Pancreas (tissue), 10 donors: Measurements from ENCODE around the gene CAPN12. TPM values are rescaled to one million over a fixed set of nuclear protein-coding genes. Genes with fewer than 3 reads are reported as not detected.
A peak's percentile ranks its signal among the peaks of the same experiment; 100 is the strongest.

Experiments
- ATAC-seq, 4 donors: fragments of 200-7000 bp; cut with Tn5 transposase; one replicate each; pipeline versions ENCODE4 v1.8.0 to v1.9.1; 2020; ENCODE audit warnings: mild to moderate bottlenecking in 4 of 4, moderate library complexity in 4 of 4
- DNase-seq, 6 donors: peaks; one replicate each; pipeline ENCODE4 v3.0.0-alpha.2; 2020
- FAIRE-seq: peaks from 2 replicates; lab custom pipeline; 2012; peaks lifted over from hg19 to GRCh38; lab: Jason Lieb, UNC
- H3K27ac ChIP-seq, 4 donors: fragments of 200-600 bp; sonication (generic); 1 replicate in 3 of 4; 2 replicates in 1 of 4; pipeline versions ENCODE4 v1.5.0 to v1.8.0; 2020
- H3K27me3 ChIP-seq, 4 donors: fragments of 200-600 bp; one replicate each; pipeline ENCODE4 v1.8.0; 2021
- H3K36me3 ChIP-seq, 3 donors: fragments of 200-600 bp; sonication (generic) in 1 of 3; one replicate each; pipeline versions ENCODE4 v1.5.0 to v1.8.0; 2020 to 2021
- H3K4me1 ChIP-seq, 3 donors: fragments of 200-600 bp; one replicate each; pipeline ENCODE4 v1.8.0; 2021
- H3K4me3 ChIP-seq, 4 donors: fragments of 200-600 bp; sonication (generic) in 2 of 4; one replicate each; pipeline versions ENCODE4 v1.5.0 to v1.8.0; 2020 to 2021
- H3K9me3 ChIP-seq, 4 donors: fragments of 200-600 bp; one replicate each; pipeline ENCODE4 v1.8.0; 2021
- WGBS, 2 donors: extraction: QIAGEN DNeasy Blood & Tissue Kit; methylation state at CpG; one replicate each; pipeline ENCODE4 v1.1.7; 2013; 5-methylcytosine and 5-hydroxymethylcytosine counted together
- intact Hi-C, 3 donors: fragments of 100-400 bp; cut with DNase I; formaldehyde crosslinking; loops; one replicate each; pipeline versions ENCODE4 v1.11.1 to v1.14.2; 2022
- polyA plus RNA-seq, 2 donors: library from polyadenylated mRNA; stranded (reverse); fragments of 200-250 nt; gene quantifications; one replicate each; pipeline ENCODE4 v1.2.3, GENCODE V29; 2013
- total RNA-seq, 6 donors: library from RNA; stranded (reverse); fragmentation: NEBNext Ultra II Directional in 4 of 6; extraction: Animal tissue kit (Norgen Biotek cat#: 25700) in 4 of 6; gene quantifications; one replicate each; pipeline versions ENCODE4 v1.2.1 to v1.2.4, GENCODE V29; 2021 to 2023
- TF ChIP-seq, protein P1 (sequence below), 4 donors: fragments of 200-600 bp; sonication (generic) in 3 of 4; IDR thresholded peaks; one replicate each; pipeline versions ENCODE4 v1.5.0 to v1.8.0; 2021; ENCODE audit warnings: antibody characterized with exemption in 4 of 4
- donor health status: healthy with polysubstance abuse.
- donor health status: DM: no; HTN: no; CAD: no; lungs with moderate emphysema.
- donor health status: DM: no; HTN: no; CAD: no.
- donor health status: control.
- donor health status: control.
- donor health status: Bipolar disorder and iron deficiency.
- donor health status: DM: yes; HTN: yes; CAD: no.
- donor health status: DM: no; HTN: no; CAD: no.
- donor health status: DM: no; HTN: no; CAD: no.
- donor health status: DM: yes; HTN: yes; CAD: no.

CAPN12 gene
- total and polyA plus RNA-seq, 8 donors, result 2.3 to 46.3 (median 8.0) TPM

DNA sequence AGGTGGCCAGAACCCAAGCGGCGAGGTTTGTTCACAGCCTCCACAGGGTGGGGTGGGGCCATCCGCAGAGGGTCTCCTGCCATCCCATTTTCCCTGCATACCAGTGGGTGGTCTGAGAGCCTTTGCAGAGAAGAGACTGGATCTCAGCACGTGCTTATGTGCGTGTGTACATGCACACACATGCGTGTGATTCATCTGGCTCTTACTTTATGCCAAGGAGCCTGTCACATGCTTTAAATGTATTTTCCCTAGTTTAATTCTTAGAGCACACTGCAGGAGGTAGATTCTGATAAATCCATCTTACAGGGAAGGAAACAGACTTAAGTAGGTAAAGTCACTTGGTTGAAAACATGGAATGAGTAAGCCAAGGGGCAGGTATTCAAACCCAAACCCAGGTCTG, 47.1 kb downstream of the CAPN12 start:
- no peak overlapping the region for H3K4me3 ChIP-seq
- no peaks in the 10 kb centered on the region for H3K9me3 ChIP-seq
- H3K36me3 ChIP-seq, result peaks cover 0 to 15% (median 2%) of the 10 kb centered on the region in 3 donors
- H3K27me3 ChIP-seq, result no peaks in the 10 kb centered on the region
- no peak overlapping the region for H3K27ac ChIP-seq
- WGBS, 2 donors, result 97 to 98% methylated on average over 6 of the region's 6 CpGs
- TF ChIP-seq, protein P1, sequence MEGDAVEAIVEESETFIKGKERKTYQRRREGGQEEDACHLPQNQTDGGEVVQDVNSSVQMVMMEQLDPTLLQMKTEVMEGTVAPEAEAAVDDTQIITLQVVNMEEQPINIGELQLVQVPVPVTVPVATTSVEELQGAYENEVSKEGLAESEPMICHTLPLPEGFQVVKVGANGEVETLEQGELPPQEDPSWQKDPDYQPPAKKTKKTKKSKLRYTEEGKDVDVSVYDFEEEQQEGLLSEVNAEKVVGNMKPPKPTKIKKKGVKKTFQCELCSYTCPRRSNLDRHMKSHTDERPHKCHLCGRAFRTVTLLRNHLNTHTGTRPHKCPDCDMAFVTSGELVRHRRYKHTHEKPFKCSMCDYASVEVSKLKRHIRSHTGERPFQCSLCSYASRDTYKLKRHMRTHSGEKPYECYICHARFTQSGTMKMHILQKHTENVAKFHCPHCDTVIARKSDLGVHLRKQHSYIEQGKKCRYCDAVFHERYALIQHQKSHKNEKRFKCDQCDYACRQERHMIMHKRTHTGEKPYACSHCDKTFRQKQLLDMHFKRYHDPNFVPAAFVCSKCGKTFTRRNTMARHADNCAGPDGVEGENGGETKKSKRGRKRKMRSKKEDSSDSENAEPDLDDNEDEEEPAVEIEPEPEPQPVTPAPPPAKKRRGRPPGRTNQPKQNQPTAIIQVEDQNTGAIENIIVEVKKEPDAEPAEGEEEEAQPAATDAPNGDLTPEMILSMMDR (IDR thresholded peaks at IDR 0.05), result no peak
- DNase-seq (no peak), ATAC-seq (no peak), FAIRE-seq (no peak)
- intact Hi-C loops, result no loop called here
- peaks cover 0 to 23% (median 5%) of the 10 kb centered on the region in 3 donors for H3K4me1 ChIP-seq

DNA sequence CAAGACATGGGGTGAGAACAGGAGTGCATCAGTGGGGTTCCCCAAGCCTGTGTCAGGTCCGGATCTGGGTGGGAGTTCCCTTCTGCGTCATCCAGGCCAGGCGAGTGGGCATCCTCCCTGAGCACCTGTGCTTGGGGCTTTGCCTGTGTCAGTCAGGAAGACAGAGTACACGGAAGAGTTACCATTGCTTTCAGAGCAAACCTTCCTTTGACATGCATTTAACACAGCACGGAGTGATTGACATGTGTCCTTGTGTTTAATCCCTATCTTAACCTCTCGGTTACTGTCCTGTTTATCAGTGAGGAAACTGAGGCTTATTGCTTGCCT, 47.6 kb downstream of the CAPN12 start:
- ATAC-seq (no peak), FAIRE-seq (no peak), DNase-seq (no peak)
- H3K9me3 ChIP-seq, result no peaks in the 10 kb centered on the region
- H3K27ac ChIP-seq, result no peak overlapping the region
- intact Hi-C loops, result no loop called here
- 84 to 87% methylated on average over 6 of the region's 6 CpGs for WGBS, 2 donors
- no peaks in the 10 kb centered on the region for H3K27me3 ChIP-seq
- TF ChIP-seq, protein P1 (IDR thresholded peaks at IDR 0.05), result no peak
- peaks cover 0 to 11% (median 2%) of the 10 kb centered on the region in 3 donors for H3K36me3 ChIP-seq
- H3K4me1 ChIP-seq, result peaks cover 0 to 23% (median 5%) of the 10 kb centered on the region in 3 donors
- H3K4me3 ChIP-seq, result no peak overlapping the region

DNA sequence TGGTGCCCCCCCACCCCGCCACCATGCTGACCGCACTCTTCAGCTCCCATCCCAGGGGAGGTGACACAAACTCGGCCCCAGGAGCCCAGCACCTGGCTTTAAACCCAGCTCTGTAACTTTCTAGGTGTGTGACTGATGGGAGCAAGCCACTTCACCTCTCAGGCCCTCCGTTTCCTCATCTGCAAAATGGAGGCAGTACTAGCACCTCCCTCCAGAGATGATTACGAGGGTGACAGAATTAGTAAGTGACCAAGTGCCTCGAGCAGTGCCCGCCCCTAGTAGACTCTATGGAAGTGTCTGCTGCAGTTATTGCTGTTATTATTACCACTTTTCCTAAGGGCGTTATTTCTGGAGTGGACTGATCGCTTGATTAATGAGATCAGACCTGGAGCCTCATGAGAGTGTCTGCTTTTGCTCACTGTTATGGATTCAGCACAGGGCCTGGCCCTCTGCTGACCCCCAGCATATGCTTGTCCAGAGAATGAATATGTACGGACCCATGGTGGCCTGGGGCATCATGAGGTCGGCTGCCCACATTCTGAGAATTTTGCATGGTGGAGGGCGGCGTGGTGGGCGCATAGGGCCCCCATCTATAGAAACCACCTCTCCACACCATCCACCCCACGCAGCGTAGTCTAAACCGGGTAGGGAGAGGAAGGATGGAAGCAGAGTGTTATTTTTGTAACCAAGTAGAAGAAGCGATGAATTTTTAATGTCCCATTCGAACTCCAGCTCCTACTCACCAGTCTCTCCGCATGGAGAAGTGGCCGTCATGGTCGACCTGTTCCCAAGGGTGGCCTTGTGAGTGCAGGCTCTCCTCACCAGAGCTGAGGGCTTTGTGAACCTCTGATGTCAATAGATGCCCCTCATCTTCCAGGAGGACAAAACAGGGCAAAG, 48.2 kb downstream of the CAPN12 start:
- DNase-seq (no peak), FAIRE-seq (no peak), ATAC-seq (no peak)
- Histone ChIP-seq H3K27me3 (no peaks in the 10 kb centered on the region), H3K4me3 (no peak overlapping the region), H3K9me3 (no peaks in the 10 kb centered on the region), H3K4me1 (peaks cover 0 to 23% (median 5%) of the 10 kb centered on the region in 3 donors), H3K27ac (peak overlapping the region in 3 of 4 donors; percentile 22 to 71 (median 55)), H3K36me3 (peaks cover 0 to 5% (median 2%) of the 10 kb centered on the region in 3 donors)
- intact Hi-C loops, result no loop called here
- TF ChIP-seq, protein P1 (IDR thresholded peaks at IDR 0.05), result no peak
- 84 to 86% methylated on average over 22 of the region's 22 CpGs for WGBS, 2 donors

DNA sequence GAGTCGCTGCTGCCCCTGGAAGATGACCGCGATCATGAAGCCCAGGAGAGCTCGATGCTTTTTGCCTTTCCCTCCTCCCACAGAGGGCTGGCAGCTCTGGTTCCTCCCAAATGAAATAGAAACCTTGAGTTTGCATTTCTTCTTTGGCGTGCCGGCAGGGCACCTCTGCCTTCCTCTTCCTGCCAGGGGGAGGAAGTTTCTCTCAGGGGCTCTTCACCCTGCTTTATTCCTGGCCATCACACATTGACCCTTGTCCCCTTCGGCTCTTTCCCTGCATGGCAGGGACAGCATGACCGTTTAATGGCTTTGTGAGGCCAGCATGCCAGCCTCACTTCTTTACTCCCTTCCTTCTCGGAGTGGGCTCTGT, 49.0 kb downstream of the CAPN12 start:
- 59 to 67% methylated on average over 9 of the region's 9 CpGs for WGBS, 2 donors
- TF ChIP-seq, protein P1 (IDR thresholded peaks at IDR 0.05), result no peak
- no peak for DNase-seq
- intact Hi-C loops, result no loop called here
- Histone ChIP-seq H3K27ac (peak overlapping the region; percentile 15 to 71 (median 38)), H3K4me3 (no peak overlapping the region), H3K27me3 (no peaks in the 10 kb centered on the region), H3K36me3 (peaks cover 0 to 3% (median 0%) of the 10 kb centered on the region in 3 donors), H3K9me3 (no peaks in the 10 kb centered on the region), H3K4me1 (peaks cover 0 to 23% (median 5%) of the 10 kb centered on the region in 3 donors)
- no peak for FAIRE-seq
- no peak for ATAC-seq
